Activated CD8-positive, alpha-beta T cell treated with anti-CD3 and anti-CD28 coated beads for 36 hours (primary cell): ENCODE results near the gene GPR162. TPM values are rescaled to one million over a fixed set of nuclear protein-coding genes. Genes with fewer than 3 reads are reported as not detected.

ENCODE experiments used
- ATAC-seq: fragments of 200-7000 bp; cut with Tn5 transposase; one replicate; pipeline ENCODE4 v1.10.0; 2021; ENCODE audit warnings: mild to moderate bottlenecking, moderate library complexity
- CTCF ChIA-PET: fragments of 350-600 bp; sonication (Branson Sonifier 250); formaldehyde crosslinking; loops from one replicate; lab custom pipeline; 2021; ENCODE audit warnings: antibody characterized with exemption; lab: Charles Lee
- POLR2A ChIA-PET: fragments of 350-600 bp; sonication (Branson Sonifier 250); formaldehyde crosslinking; loops from one replicate; lab custom pipeline; 2021; ENCODE audit warnings: antibody characterized with exemption; lab: Charles Lee
- DNase-seq: peaks from one replicate; pipeline ENCODE4 v3.0.0-alpha.2; 2020
- H3K27ac Mint-ChIP-seq: one replicate; pipeline ENCODE4 v1.8.0; 2021; ENCODE audit warnings: mild to moderate bottlenecking, mixed read lengths
- H3K27me3 Mint-ChIP-seq: one replicate; pipeline ENCODE4 v1.8.0; 2021; ENCODE audit warnings: mixed read lengths
- H3K36me3 Mint-ChIP-seq: one replicate; pipeline ENCODE4 v1.8.0; 2021; ENCODE audit warnings: low read depth, mixed read lengths
- H3K4me1 Mint-ChIP-seq: one replicate; pipeline ENCODE4 v1.8.0; 2021; ENCODE audit warnings: low read depth, mixed read lengths
- H3K4me3 Mint-ChIP-seq: one replicate; pipeline ENCODE4 v1.8.0; 2021; ENCODE audit warnings: mild to moderate bottlenecking, moderate library complexity, mixed read lengths
- H3K9me3 Mint-ChIP-seq: one replicate; pipeline ENCODE4 v1.8.0; 2021; ENCODE audit warnings: mixed read lengths
- intact Hi-C: fragments of 100-400 bp; cut with micrococcal nuclease; formaldehyde crosslinking; loops from one replicate; pipeline ENCODE4 v1.10.0; 2022
- total RNA-seq, 2 experiments: library from RNA; stranded (reverse); gene quantifications; one replicate each; pipeline ENCODE4 v1.2.3, GENCODE V29; 2021
- TF ChIP-seq, protein P1 (sequence below): fragments of 200-600 bp; IDR thresholded peaks from one replicate; pipeline ENCODE4 v1.8.0; 2022; ENCODE audit warnings: antibody characterized with exemption, mild to moderate bottlenecking

Gene GPR162
- total RNA-seq, 2 experiments from 2014 or later: 2.0 to 2.1 TPM

DNA sequence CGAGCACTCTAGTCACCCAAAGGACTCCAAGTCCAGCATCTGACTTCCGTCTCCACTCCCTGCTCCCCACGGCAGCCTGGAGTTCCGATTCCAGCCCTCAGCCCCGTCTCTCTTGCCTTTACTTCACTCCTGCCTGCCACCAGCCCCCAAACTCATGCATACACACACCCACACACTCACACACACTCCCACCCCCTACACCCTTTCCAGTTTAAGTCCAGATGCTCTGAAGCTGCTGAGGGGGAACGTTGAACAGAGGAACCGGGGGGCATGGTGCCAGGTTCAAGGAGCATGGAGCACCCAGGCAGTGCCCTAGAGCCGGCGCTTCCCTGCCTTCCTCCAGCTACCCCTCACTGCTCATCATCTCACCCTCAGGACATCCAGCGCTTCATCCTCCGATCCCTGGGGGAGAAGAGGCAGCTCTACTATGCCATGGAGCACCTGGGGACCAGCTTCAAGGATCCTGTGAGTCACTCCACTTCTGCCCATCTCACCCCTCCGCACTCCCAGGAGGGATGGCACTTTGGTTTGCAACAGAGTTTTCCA is 9.9 kb downstream of the GPR162 start:
- Mint-ChIP-seq H3K36me3 (no peaks in the 10 kb centered on the region), H3K27ac (no peak overlapping the region), H3K4me1 (peaks cover 28% of the 10 kb centered on the region), H3K27me3 (peaks cover 31% of the 10 kb centered on the region), H3K4me3 (no peak overlapping the region), H3K9me3 (no peaks in the 10 kb centered on the region)
- intact Hi-C loops: no loop called here
- ChIA-PET CTCF (interaction anchor here (1.0 to 17.9 kb wide), 8 partner anchors 12 to 75 kb away, joined by 3 to 341 read pairs (median 4); partner anchors contain the start of genes CDCA3, MLF2 and USP5), POLR2A (interaction anchor here (1.5 kb wide), 1 partner anchor 142 kb away, joined by 4 read pairs; the partner anchor contains the start of gene ZNF384)
- no peak for ATAC-seq
- DNase-seq: no peak
- TF ChIP-seq, protein P1, sequence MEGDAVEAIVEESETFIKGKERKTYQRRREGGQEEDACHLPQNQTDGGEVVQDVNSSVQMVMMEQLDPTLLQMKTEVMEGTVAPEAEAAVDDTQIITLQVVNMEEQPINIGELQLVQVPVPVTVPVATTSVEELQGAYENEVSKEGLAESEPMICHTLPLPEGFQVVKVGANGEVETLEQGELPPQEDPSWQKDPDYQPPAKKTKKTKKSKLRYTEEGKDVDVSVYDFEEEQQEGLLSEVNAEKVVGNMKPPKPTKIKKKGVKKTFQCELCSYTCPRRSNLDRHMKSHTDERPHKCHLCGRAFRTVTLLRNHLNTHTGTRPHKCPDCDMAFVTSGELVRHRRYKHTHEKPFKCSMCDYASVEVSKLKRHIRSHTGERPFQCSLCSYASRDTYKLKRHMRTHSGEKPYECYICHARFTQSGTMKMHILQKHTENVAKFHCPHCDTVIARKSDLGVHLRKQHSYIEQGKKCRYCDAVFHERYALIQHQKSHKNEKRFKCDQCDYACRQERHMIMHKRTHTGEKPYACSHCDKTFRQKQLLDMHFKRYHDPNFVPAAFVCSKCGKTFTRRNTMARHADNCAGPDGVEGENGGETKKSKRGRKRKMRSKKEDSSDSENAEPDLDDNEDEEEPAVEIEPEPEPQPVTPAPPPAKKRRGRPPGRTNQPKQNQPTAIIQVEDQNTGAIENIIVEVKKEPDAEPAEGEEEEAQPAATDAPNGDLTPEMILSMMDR: no peak

DNA sequence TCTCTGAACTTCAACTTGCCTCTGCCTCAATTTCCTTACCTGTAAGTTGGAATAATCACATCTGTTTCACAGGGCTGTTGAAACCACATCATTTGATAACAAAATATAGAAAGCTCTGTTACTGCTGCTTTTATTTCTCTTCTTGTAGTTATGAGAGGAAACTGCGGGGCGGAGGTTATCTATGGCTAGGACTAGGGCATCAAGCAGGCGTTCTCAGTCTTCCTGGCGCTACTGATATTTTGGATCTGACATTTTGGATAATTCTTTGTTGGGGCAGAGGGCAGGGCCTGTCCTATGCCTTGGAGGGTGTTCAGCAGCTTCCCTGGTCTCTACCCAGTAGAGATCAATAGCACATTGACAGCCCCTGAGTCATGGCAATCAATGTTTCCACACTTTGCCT is 10.5 kb downstream of the GPR162 start:
- CTCF ChIA-PET: interaction anchor here (1.0 to 17.9 kb wide), 8 partner anchors 11 to 76 kb away, joined by 3 to 341 read pairs (median 3); partner anchors contain the start of genes CDCA3, MLF2, SPSB2 and USP5
- POLR2A ChIA-PET: interaction anchor here (1.5 kb wide), 1 partner anchor 143 kb away, joined by 4 read pairs; the partner anchor contains the start of gene ZNF384

DNA sequence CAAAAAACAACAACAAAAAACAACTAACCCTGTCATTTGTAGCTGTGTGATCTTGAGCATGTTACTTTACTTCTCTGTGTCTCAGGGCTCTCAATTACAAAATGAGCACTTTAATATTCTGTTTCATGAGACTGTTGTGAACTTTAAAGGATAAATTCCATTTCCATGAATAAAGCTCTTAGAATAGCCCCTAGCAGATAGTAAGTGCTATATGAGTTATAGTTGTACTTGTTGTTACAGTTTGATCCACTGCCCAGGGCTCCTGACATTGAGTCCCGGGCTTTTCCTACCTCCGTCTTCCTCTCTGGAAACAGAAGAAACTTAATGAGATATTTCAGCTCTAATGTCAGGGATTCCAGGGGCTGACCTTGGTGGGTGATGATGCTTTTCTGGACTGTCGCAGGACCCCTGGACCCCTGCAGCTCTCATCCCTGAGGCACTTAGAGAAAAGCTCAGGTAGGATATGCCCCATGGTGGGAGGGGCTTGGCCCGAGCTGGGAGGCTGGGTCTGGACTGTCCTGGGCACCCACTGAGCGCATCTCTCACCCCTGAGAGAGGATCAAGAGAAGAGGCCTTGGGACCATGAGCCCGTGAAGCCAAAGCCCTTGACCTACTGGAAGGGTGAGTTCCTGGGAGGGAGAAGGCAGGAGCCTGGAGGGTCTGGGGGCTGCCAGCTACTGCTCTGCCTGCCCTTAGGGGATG is 11.7 kb downstream of the GPR162 start:
- no peaks in the 10 kb centered on the region for H3K9me3 Mint-ChIP-seq
- no peak overlapping the region for H3K27ac Mint-ChIP-seq
- intact Hi-C loops: no loop called here
- DNase-seq (no peak), ATAC-seq (no peak)
- TF ChIP-seq, protein P1: no peak
- H3K4me1 Mint-ChIP-seq: peaks cover 20% of the 10 kb centered on the region
- ChIA-PET CTCF (interaction anchor here (0.9 to 17.9 kb wide), 13 partner anchors 8 to 215 kb away, joined by 3 to 341 read pairs (median 4); partner anchors contain the start of genes CDCA3, GPR162, MLF2 and PTMS), POLR2A (interaction anchor here (0.6 to 1.6 kb wide), 4 partner anchors 9 to 38 kb away, joined by 3 to 7 read pairs (median 4); partner anchors contain the start of gene TPI1)
- H3K27me3 Mint-ChIP-seq: peaks cover 18% of the 10 kb centered on the region
- no peaks in the 10 kb centered on the region for H3K36me3 Mint-ChIP-seq
- no peak overlapping the region for H3K4me3 Mint-ChIP-seq

More for the DNA sequence above, 10.5 kb downstream of the GPR162 start:
- Mint-ChIP-seq H3K4me3 (no peak overlapping the region), H3K9me3 (no peaks in the 10 kb centered on the region), H3K27ac (no peak overlapping the region), H3K36me3 (no peaks in the 10 kb centered on the region), H3K27me3 (peaks cover 25% of the 10 kb centered on the region), H3K4me1 (peaks cover 28% of the 10 kb centered on the region)
- intact Hi-C loops: no loop called here
- TF ChIP-seq, protein P1: no peak
- ATAC-seq (no peak), DNase-seq (no peak)

DNA sequence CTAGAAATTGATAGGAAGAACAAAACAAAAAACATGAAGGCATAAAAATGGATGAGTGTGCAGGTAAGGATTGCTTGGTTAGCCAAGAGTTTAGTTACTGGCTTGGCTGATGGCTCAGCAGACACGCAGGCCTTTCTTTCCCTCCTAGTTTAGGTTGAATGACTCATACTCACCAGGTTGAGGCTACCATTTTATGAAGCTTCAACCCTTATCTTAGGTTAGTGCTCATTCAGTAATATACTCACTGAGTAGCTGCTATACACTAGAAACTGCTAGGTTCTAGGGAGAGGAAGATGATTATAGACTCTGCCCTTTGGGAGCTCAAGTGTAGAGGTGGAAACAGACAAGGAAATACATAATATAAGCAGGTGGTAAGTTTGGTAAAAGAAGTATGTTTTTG is 12.6 kb downstream of the GPR162 start:
- TF ChIP-seq, protein P1: no peak
- ChIA-PET CTCF (interaction anchor here (1.0 to 17.9 kb wide), 23 partner anchors 9 to 805 kb away, joined by 3 to 341 read pairs (median 4); partner anchors contain the start of genes CDCA3, COPS7A, GPR162 and MLF2), POLR2A (interaction anchor here (0.9 to 1.6 kb wide), 5 partner anchors 9 to 57 kb away, joined by 3 to 6 read pairs (median 3); no protein-coding TSS in a partner anchor)
- Mint-ChIP-seq H3K27ac (no peak overlapping the region), H3K9me3 (no peaks in the 10 kb centered on the region), H3K36me3 (no peaks in the 10 kb centered on the region), H3K4me1 (peaks cover 14% of the 10 kb centered on the region), H3K27me3 (peaks cover 12% of the 10 kb centered on the region), H3K4me3 (no peak overlapping the region)
- DNase-seq: no peak
- ATAC-seq: no peak
- intact Hi-C loops: no loop called here
